B cell (primary cell): ENCODE results near the gene POLN. TPM values are rescaled to one million over a fixed set of nuclear protein-coding genes. Genes with fewer than 3 reads are reported as not detected.
"Not testable (repeated sequence)": the region's sequence is repeated elsewhere in the genome, so short reads cannot be mapped to it uniquely, and the experiment has no call there.

Experiments used
- ATAC-seq: fragments of 200-7000 bp; cut with Tn5 transposase; one replicate; pipeline ENCODE4 v1.10.0; 2021; ENCODE audit warnings: low read depth, mild to moderate bottlenecking, moderate number of reproducible peaks, moderate library complexity
- CTCF ChIA-PET: fragments of 350-600 bp; sonication (Branson Sonifier 250); formaldehyde crosslinking; loops from one replicate; lab custom pipeline; 2021; ENCODE audit warnings: antibody characterized with exemption, inconsistent platforms; lab: Charles Lee
- POLR2A ChIA-PET: fragments of 350-600 bp; sonication (Branson Sonifier 250); formaldehyde crosslinking; loops from one replicate; lab custom pipeline; 2021; ENCODE audit warnings: antibody characterized with exemption; lab: Charles Lee
- DNase-seq: peaks from one replicate; pipeline ENCODE4 v3.0.0; 2013
- H2AFZ ChIP-seq: 2 replicates; pipeline ENCODE4 v1.6.1; 2012; ENCODE audit warnings: mild to moderate bottlenecking, low read depth, low read length; ENCODE audit not compliant: insufficient read depth, poor library complexity, severe bottlenecking
- H3K27ac ChIP-seq, 2 donors: 1 replicate in 1 of 2; 2 replicates in 1 of 2; pipeline ENCODE4 v1.5.1; 2012 to 2013; ENCODE audit warnings: low read length in 2 of 2, mild to moderate bottlenecking in 2 of 2, moderate library complexity in 1 of 2
- H3K27me3 ChIP-seq, 4 experiments: fragments of 200-600 bp in 1 of 4; sonication (generic) in 1 of 4; replicated peaks in 1 of 4; 1 replicate in 2 of 4; 2 replicates in 2 of 4; pipeline versions ENCODE4 v1.6.1 to v1.7.0; 2013 to 2016; ENCODE audit warnings: low read length in 3 of 4, mild to moderate bottlenecking in 2 of 4, mixed read lengths in 1 of 4, moderate library complexity in 1 of 4; ENCODE audit not compliant: insufficient read depth in 4 of 4, control insufficient read depth in 3 of 4; ENCODE audit errors: control extremely low read depth in 1 of 4
- H3K36me3 ChIP-seq, 2 experiments: replicated peaks in 1 of 2; 1 replicate in 1 of 2; 2 replicates in 1 of 2; pipeline versions ENCODE4 v1.6.1 to v1.7.1; 2013; ENCODE audit warnings: low read length in 1 of 2; ENCODE audit not compliant: insufficient read depth in 2 of 2, control insufficient read depth in 1 of 2; ENCODE audit errors: control extremely low read depth in 1 of 2, extremely low read depth in 1 of 2
- H3K4me1 ChIP-seq, 2 donors: fragments of 200-600 bp in 1 of 2; sonication (generic) in 1 of 2; 1 replicate in 1 of 2; 2 replicates in 1 of 2; pipeline versions ENCODE4 v1.5.1 to v1.6.1; 2013 to 2017; ENCODE audit warnings: low read length in 2 of 2; ENCODE audit not compliant: control insufficient read depth in 2 of 2, insufficient read depth in 2 of 2
- H3K4me2 ChIP-seq: replicated peaks from 2 replicates; pipeline ENCODE3; 2012; ENCODE audit warnings: mild to moderate bottlenecking, low read depth, low read length; ENCODE audit not compliant: poor library complexity, severe bottlenecking
- H3K4me3 ChIP-seq, 5 experiments: fragments of 200-600 bp in 1 of 5; sonication (generic) in 1 of 5; 1 replicate in 3 of 5; 2 replicates in 2 of 5; pipeline versions ENCODE4 v1.5.1 to v1.7.0; 2011 to 2016; ENCODE audit warnings: low read length in 4 of 5, mild to moderate bottlenecking in 4 of 5, low read depth in 2 of 5, control low read depth in 1 of 5, moderate library complexity in 1 of 5; ENCODE audit not compliant: insufficient read depth in 1 of 5; ENCODE audit errors: control extremely low read depth in 1 of 5, extremely low read depth in 1 of 5
- H3K79me2 ChIP-seq: fragments of 200-600 bp; sonication (generic); one replicate; pipeline ENCODE4 v1.6.0; 2016; ENCODE audit warnings: low read length; ENCODE audit not compliant: control insufficient read depth, insufficient read depth
- H3K9ac ChIP-seq: fragments of 200-600 bp; sonication (generic); 2 replicates; pipeline ENCODE4 v1.6.1; 2017; ENCODE audit warnings: mild to moderate bottlenecking, low read length, moderate library complexity
- H3K9me3 ChIP-seq, 3 donors: one replicate each; pipeline versions ENCODE4 v1.6.1 to v1.7.1; 2013; ENCODE audit warnings: low read length in 2 of 3; ENCODE audit not compliant: control insufficient read depth in 2 of 3, insufficient read depth in 1 of 3; ENCODE audit errors: control extremely low read depth in 1 of 3
- H4K20me1 ChIP-seq: 2 replicates; pipeline ENCODE4 v1.6.0; 2012; ENCODE audit warnings: mild to moderate bottlenecking, low read length; ENCODE audit not compliant: insufficient read depth, control insufficient read depth, poor library complexity, severe bottlenecking
- H3K27ac Mint-ChIP-seq: one replicate; pipeline ENCODE4 v1.8.0; 2021; ENCODE audit warnings: mixed read lengths
- H3K27me3 Mint-ChIP-seq: one replicate; pipeline ENCODE4 v1.8.0; 2021; ENCODE audit warnings: mixed read lengths
- H3K4me1 Mint-ChIP-seq: one replicate; pipeline ENCODE4 v1.8.0; 2021; ENCODE audit warnings: mixed read lengths
- H3K4me3 Mint-ChIP-seq: one replicate; pipeline ENCODE4 v1.8.0; 2021; ENCODE audit warnings: mixed read lengths
- H3K9me3 Mint-ChIP-seq: one replicate; pipeline ENCODE4 v1.8.0; 2022; ENCODE audit warnings: mixed read lengths; ENCODE audit not compliant: insufficient read depth
- CTCF ChIP-seq: fragments of 200-600 bp; IDR thresholded peaks from one replicate; pipeline ENCODE4 v1.8.0; 2022; ENCODE audit warnings: antibody characterized with exemption, mild to moderate bottlenecking
- EZH2 ChIP-seq: IDR thresholded peaks from 2 replicates; pipeline ENCODE4 v1.6.1; 2012; ENCODE audit warnings: borderline replicate concordance, low read depth, mild to moderate bottlenecking, moderate library complexity, low read length; ENCODE audit not compliant: insufficient read depth, poor library complexity, severe bottlenecking
- WGBS: methylation state at CpG from one replicate; pipeline ENCODE4 v1.1.5; 2013; ENCODE audit warnings: missing lambda C conversion rate; ENCODE audit not compliant: insufficient coverage; 5-methylcytosine and 5-hydroxymethylcytosine counted together
- intact Hi-C: fragments of 100-400 bp; cut with micrococcal nuclease; formaldehyde crosslinking; loops from one replicate; pipeline ENCODE4 v1.10.0; 2022
- polyA plus RNA-seq: library from polyadenylated mRNA; depleted of rRNA; stranded (reverse); fragments of >200 nt; gene quantifications from 2 replicates; pipeline ENCODE4 v1.2.3, GENCODE V29; 2012
- total RNA-seq, 2 donors: library from RNA; stranded (reverse); fragments of 120-200 nt in 1 of 2; gene quantifications; 1 replicate in 1 of 2; 2 replicates in 1 of 2; pipeline versions ENCODE4 v1.2.3 to v1.2.4, GENCODE V29; 2013 to 2022

POLN gene
- total and polyA plus RNA-seq, 2 donors (not counting 1 experiment from before 2014, with no cell fraction given) = 0.73 to 1.5 TPM

- ChIA-PET POLR2A (no interaction called here), CTCF (interaction anchor here (0.6 to 1.4 kb wide), 2 partner anchors 131 to 316 kb away, joined by 3 read pairs; no protein-coding TSS in a partner anchor)
Measured at GRCh38 chr4:2222838-2223237, 19.1 kb downstream of the POLN start.

GRCh38 chr4:2221378-2221777 lies 20.5 kb downstream of the POLN start:
- H3K27me3 ChIP-seq, intact Hi-C loops, H4K20me1 ChIP-seq, H3K79me2 ChIP-seq, H3K36me3 ChIP-seq, H3K4me3 ChIP-seq, H3K4me2 ChIP-seq, H3K9me3 ChIP-seq, H3K4me3 Mint-ChIP-seq, DNase-seq, ATAC-seq, H3K4me1 ChIP-seq, H2AFZ ChIP-seq, H3K27ac ChIP-seq, H3K27ac Mint-ChIP-seq, POLR2A ChIA-PET, H3K4me1 Mint-ChIP-seq, H3K9ac ChIP-seq, H3K27me3 Mint-ChIP-seq, H3K9me3 Mint-ChIP-seq: not testable (repeated sequence)
- WGBS = 93% methylated on average over 4 of the region's 4 CpGs
- CTCF ChIA-PET = interaction anchor here (1.5 to 4.9 kb wide), 10 partner anchors 9 to 380 kb away, joined by 3 to 54 read pairs (median 16); partner anchors contain the start of genes FAM193A, HAUS3 and POLN

More at GRCh38 chr4:2222838-2223237, 19.1 kb downstream of the POLN start:
- H3K79me2 ChIP-seq = no peaks in the 10 kb centered on the region
- no peak overlapping the region for H3K4me3 ChIP-seq
- Mint-ChIP-seq H3K27ac (no peak overlapping the region), H3K27me3 (no peaks in the 10 kb centered on the region), H3K4me3 (no peak overlapping the region), H3K4me1 (peaks cover 4% of the 10 kb centered on the region), H3K9me3 (no peaks in the 10 kb centered on the region)
- H3K9me3 ChIP-seq = no peaks in the 10 kb centered on the region
- H3K27me3 ChIP-seq = no peaks in the 10 kb centered on the region
- no peak for TF ChIP-seq CTCF
- no peak for TF ChIP-seq EZH2
- no peak overlapping the region for H3K27ac ChIP-seq
- no peak overlapping the region for H3K4me2 ChIP-seq
- no peak for ATAC-seq
- intact Hi-C loops = no loop called here
- H3K36me3 ChIP-seq = peaks cover 0 to 16% of the 10 kb centered on the region in 2 experiments
- peaks cover 0 to 5% of the 10 kb centered on the region in 2 donors for H3K4me1 ChIP-seq
- H3K9ac ChIP-seq = no peak overlapping the region
- no peak overlapping the region for H2AFZ ChIP-seq
- WGBS = no CpG with 5 or more reads among the region's 2 CpGs
- no peaks in the 10 kb centered on the region for H4K20me1 ChIP-seq
- DNase-seq = no peak
